SK-N-SH (cell line): ENCODE measurements around the gene PEAK1. TPM values are rescaled to one million over a fixed set of nuclear protein-coding genes. Genes with fewer than 3 reads are reported as not detected.
A peak's percentile ranks its signal among the peaks of the same experiment; 100 is the strongest.

Source experiments
- CTCF ChIA-PET: fragments of 300-600, 350-600 bp; formaldehyde crosslinking; extraction: SDS; loops from one replicate; lab custom pipeline; 2021; lab: Yijun Ruan, JAX
- POLR2A ChIA-PET: fragments of 350-600 bp; sonication (Branson Sonifier 250); formaldehyde crosslinking; extraction: SDS; loops from one replicate; lab custom pipeline; 2020; ENCODE audit warnings: antibody characterized with exemption, inconsistent platforms; lab: Yijun Ruan, JAX
- DNase-seq: peaks from one replicate; pipeline ENCODE4 v3.0.0; 2012
- H2AFZ ChIP-seq: fragments of 200-600 bp; sonication (generic); 2 replicates; pipeline ENCODE4 v1.8.1; 2016; ENCODE audit warnings: antibody characterized with exemption, mild to moderate bottlenecking, low read depth
- H3F3A ChIP-seq: fragments of 200-600 bp; sonication (generic); replicated peaks from 2 replicates; pipeline ENCODE3; 2016; ENCODE audit warnings: antibody characterized with exemption, mild to moderate bottlenecking; ENCODE audit not compliant: insufficient read depth
- H3K27ac ChIP-seq, 2 experiments: fragments of 200-500 bp in 1 of 2; fragments of 200-600 bp in 1 of 2; sonication (Bioruptor generic) in 1 of 2; sonication (generic), shearing (Covaris generic) in 1 of 2; 2 replicates each; pipeline versions ENCODE4 v1.5.1 to v1.6.1; 2014 to 2016; ENCODE audit warnings: low read depth in 2 of 2, inconsistent platforms in 1 of 2, low read length in 1 of 2, mild to moderate bottlenecking in 1 of 2, mixed read lengths in 1 of 2
- H3K27me3 ChIP-seq: fragments of 200-600 bp; sonication (generic), shearing (Covaris generic); 2 replicates; pipeline ENCODE4 v1.6.1; 2016; ENCODE audit warnings: mixed run types; ENCODE audit not compliant: insufficient read depth
- H3K36me3 ChIP-seq, 2 experiments: fragments of 200-500 bp in 1 of 2; fragments of 200-600 bp in 1 of 2; sonication (Bioruptor generic) in 1 of 2; sonication (generic) in 1 of 2; replicated peaks in 1 of 2; 2 replicates each; pipeline versions ENCODE3 to v1.5.1; 2014 to 2016; ENCODE audit warnings: low read length in 1 of 2, mild to moderate bottlenecking in 1 of 2; ENCODE audit not compliant: insufficient read depth in 2 of 2, control insufficient read depth in 1 of 2
- H3K4me1 ChIP-seq, 2 experiments: fragments of 200-500 bp in 1 of 2; fragments of 200-600 bp in 1 of 2; sonication (Bioruptor generic) in 1 of 2; sonication (generic), shearing (Covaris generic) in 1 of 2; 2 replicates each; pipeline versions ENCODE4 v1.5.1 to v1.6.1; 2014 to 2016; ENCODE audit warnings: low read depth in 1 of 2, low read length in 1 of 2, mixed run types in 1 of 2; ENCODE audit not compliant: insufficient read depth in 2 of 2, control insufficient read depth in 1 of 2
- H3K4me2 ChIP-seq: fragments of 200-600 bp; sonication (generic), shearing (Covaris generic); 2 replicates; pipeline ENCODE4 v1.6.1; 2017; ENCODE audit warnings: mixed run types
- H3K4me3 ChIP-seq, 2 experiments: fragments of 200-500 bp in 1 of 2; fragments of 200-600 bp in 1 of 2; sonication (Bioruptor generic) in 1 of 2; sonication (generic), shearing (Covaris generic) in 1 of 2; 2 replicates each; pipeline versions ENCODE4 v1.5.1 to v1.8.1; 2014 to 2016; ENCODE audit warnings: low read depth in 2 of 2, inconsistent platforms in 1 of 2, low read length in 1 of 2, mild to moderate bottlenecking in 1 of 2, mixed read lengths in 1 of 2, moderate library complexity in 1 of 2
- H3K79me2 ChIP-seq: fragments of 200-600 bp; sonication (generic); 2 replicates; pipeline ENCODE4 v1.8.1; 2017; ENCODE audit warnings: mild to moderate bottlenecking; ENCODE audit not compliant: insufficient read depth
- H3K9ac ChIP-seq: fragments of 200-600 bp; sonication (generic); 2 replicates; pipeline ENCODE4 v1.6.1; 2017; ENCODE audit warnings: mixed run types
- H3K9me2 ChIP-seq: fragments of 200-600 bp; sonication (generic); 2 replicates; pipeline ENCODE4 v1.6.1; 2017; ENCODE audit warnings: mixed run types
- H3K9me3 ChIP-seq: fragments of 200-600 bp; sonication (generic); 2 replicates; pipeline ENCODE4 v1.6.1; 2017; ENCODE audit warnings: mixed run types, mild to moderate bottlenecking, moderate library complexity
- H4K20me1 ChIP-seq: fragments of 200-600 bp; sonication (generic); 2 replicates; pipeline ENCODE4 v1.6.1; 2017; ENCODE audit warnings: mild to moderate bottlenecking, mixed run types; ENCODE audit not compliant: insufficient read depth
- CTCF ChIP-seq: fragments of 200-600 bp; sonication (generic); IDR thresholded peaks from 2 replicates; pipeline ENCODE4 v1.6.1; 2017; ENCODE audit warnings: antibody characterized with exemption, mild to moderate bottlenecking, moderate library complexity
- EP300 ChIP-seq, 2 experiments: IDR thresholded peaks; 2 replicates each; pipeline versions ENCODE4 v1.4.0 to v1.6.1; 2012; ENCODE audit warnings: borderline replicate concordance in 1 of 2, low read depth in 1 of 2, low read length in 1 of 2
- EZH2phosphoT487 ChIP-seq: fragments of 200-600 bp; sonication (generic); IDR thresholded peaks from 2 replicates; pipeline ENCODE4 v1.6.1; 2017; ENCODE audit warnings: low read depth, mixed run types, mild to moderate bottlenecking, antibody characterized with exemption, moderate library complexity, borderline replicate concordance
- FOXJ3 ChIP-seq: sonication (generic); formaldehyde crosslinking; IDR thresholded peaks from 2 replicates; pipeline ENCODE4 v1.5.1; 2020; ENCODE audit warnings: mild to moderate bottlenecking, missing genetic modification reagents
- FOXM1 ChIP-seq: IDR thresholded peaks from 2 replicates; pipeline ENCODE4 v1.4.0; 2012; ENCODE audit warnings: low read depth, mild to moderate bottlenecking
- GABPA ChIP-seq: IDR thresholded peaks from 2 replicates; pipeline ENCODE4 v1.4.0; 2012; ENCODE audit warnings: low read depth, mild to moderate bottlenecking
- GATA2 ChIP-seq: sonication (generic); formaldehyde crosslinking; IDR thresholded peaks from 2 replicates; pipeline ENCODE4 v1.5.0; 2020; ENCODE audit warnings: mild to moderate bottlenecking, missing genetic modification reagents
- JUND ChIP-seq: IDR thresholded peaks from 2 replicates; pipeline ENCODE4 v1.4.0; 2012
- MEF2A ChIP-seq: IDR thresholded peaks from 2 replicates; pipeline ENCODE4 v1.4.0; 2012; ENCODE audit warnings: low read depth, borderline replicate concordance
- MXI1 ChIP-seq: IDR thresholded peaks from 2 replicates; pipeline ENCODE4 v1.6.1; 2012; ENCODE audit warnings: mild to moderate bottlenecking, low read depth, low read length, improper control_type of control experiment
- NFIC ChIP-seq: IDR thresholded peaks from 2 replicates; pipeline ENCODE4 v1.4.0; 2012; ENCODE audit warnings: borderline replicate concordance
- NRF1 ChIP-seq: IDR thresholded peaks from 2 replicates; pipeline ENCODE4 v1.6.1; 2012; ENCODE audit warnings: low read depth, mild to moderate bottlenecking, low read length
- PBX3 ChIP-seq: IDR thresholded peaks from 2 replicates; pipeline ENCODE4; 2012
- RAD21 ChIP-seq: IDR thresholded peaks from 2 replicates; pipeline ENCODE4 v1.6.1; 2012; ENCODE audit warnings: mild to moderate bottlenecking, low read length
- RCOR1 ChIP-seq: fragments of 150-350 bp; IDR thresholded peaks from 2 replicates; pipeline ENCODE4 v1.6.1; 2017; ENCODE audit warnings: antibody characterized with exemption, low read length
- SMC3 ChIP-seq: IDR thresholded peaks from 2 replicates; pipeline ENCODE4 v1.6.1; 2012; ENCODE audit warnings: low read depth, low read length, improper control_type of control experiment
- TCF12 ChIP-seq: IDR thresholded peaks from 2 replicates; pipeline ENCODE4 v1.4.0; 2012
- TEAD4 ChIP-seq: IDR thresholded peaks from 2 replicates; pipeline ENCODE4 v1.4.0; 2012; ENCODE audit warnings: mild to moderate bottlenecking, borderline replicate concordance; ENCODE audit not compliant: insufficient read depth
- USF2 ChIP-seq: fragments of 150-350 bp; IDR thresholded peaks from 2 replicates; pipeline ENCODE4 v1.6.1; 2017; ENCODE audit warnings: antibody characterized with exemption, low read length, low read depth, borderline replicate concordance
- YY1 ChIP-seq: IDR thresholded peaks from 2 replicates; pipeline ENCODE4 v1.4.0; 2012; ENCODE audit warnings: low read depth, mild to moderate bottlenecking
- WGBS: methylation state at CpG from one replicate; pipeline ENCODE4 v1.1.6; 2017; ENCODE audit warnings: low lambda C conversion rate; 5-methylcytosine and 5-hydroxymethylcytosine counted together
- polyA plus RNA-seq, 3 experiments: library from polyadenylated mRNA; depleted of rRNA; stranded (reverse); fragments of >200 nt; gene quantifications; 2 replicates each; pipeline ENCODE4 v1.2.3, GENCODE V29; 2012
- TF ChIP-seq, protein P1 (sequence below): IDR thresholded peaks from 2 replicates; pipeline ENCODE4 v1.4.0; 2012; ENCODE audit warnings: low read depth, borderline replicate concordance

PEAK1 gene
- polyA plus RNA-seq, 1 of the 3 experiments (the other 2 are of a cell fraction), result 9.0 TPM

DNA sequence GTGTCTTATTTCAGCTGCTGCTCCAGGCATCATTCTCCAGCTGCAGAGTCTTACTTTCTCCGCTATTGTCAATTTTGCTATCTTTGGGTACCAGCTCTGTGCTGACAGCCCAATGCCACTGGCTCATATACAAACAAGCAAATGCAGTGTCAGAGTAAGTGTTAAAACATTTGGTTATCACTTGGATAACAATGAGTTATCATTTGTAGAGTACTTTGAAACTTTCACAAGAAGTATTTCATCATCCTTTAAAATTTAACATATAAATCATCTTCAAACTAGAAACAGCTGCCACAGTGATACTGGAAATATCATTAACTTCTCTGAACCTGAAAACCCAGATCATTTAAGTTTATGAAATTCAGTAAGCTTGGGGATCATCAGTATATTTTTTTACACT lies 362.8 kb downstream of the PEAK1 start:
- H3K9ac ChIP-seq, result no peak overlapping the region
- H3K9me3 ChIP-seq, result no peaks in the 10 kb centered on the region
- H3K79me2 ChIP-seq, result peaks cover 91% of the 10 kb centered on the region
- ChIA-PET CTCF (interaction anchor here (0.9 to 2.3 kb wide), 4 partner anchors 9 to 577 kb away, joined by 3 to 7 read pairs (median 4); no protein-coding TSS in a partner anchor), POLR2A (no interaction called here)
- peaks cover 55% of the 10 kb centered on the region for H4K20me1 ChIP-seq
- H3K4me2 ChIP-seq, result no peak overlapping the region
- peaks cover 5% of the 10 kb centered on the region for H3F3A ChIP-seq
- no peak for TF ChIP-seq NFIC
- no peak for TF ChIP-seq MXI1
- no peak for TF ChIP-seq CTCF
- no peak for TF ChIP-seq TCF12
- no peak for TF ChIP-seq RCOR1
- TF ChIP-seq, protein P1, sequence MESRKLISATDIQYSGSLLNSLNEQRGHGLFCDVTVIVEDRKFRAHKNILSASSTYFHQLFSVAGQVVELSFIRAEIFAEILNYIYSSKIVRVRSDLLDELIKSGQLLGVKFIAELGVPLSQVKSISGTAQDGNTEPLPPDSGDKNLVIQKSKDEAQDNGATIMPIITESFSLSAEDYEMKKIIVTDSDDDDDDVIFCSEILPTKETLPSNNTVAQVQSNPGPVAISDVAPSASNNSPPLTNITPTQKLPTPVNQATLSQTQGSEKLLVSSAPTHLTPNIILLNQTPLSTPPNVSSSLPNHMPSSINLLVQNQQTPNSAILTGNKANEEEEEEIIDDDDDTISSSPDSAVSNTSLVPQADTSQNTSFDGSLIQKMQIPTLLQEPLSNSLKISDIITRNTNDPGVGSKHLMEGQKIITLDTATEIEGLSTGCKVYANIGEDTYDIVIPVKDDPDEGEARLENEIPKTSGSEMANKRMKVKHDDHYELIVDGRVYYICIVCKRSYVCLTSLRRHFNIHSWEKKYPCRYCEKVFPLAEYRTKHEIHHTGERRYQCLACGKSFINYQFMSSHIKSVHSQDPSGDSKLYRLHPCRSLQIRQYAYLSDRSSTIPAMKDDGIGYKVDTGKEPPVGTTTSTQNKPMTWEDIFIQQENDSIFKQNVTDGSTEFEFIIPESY, result no peak
- TF ChIP-seq FOXM1, result no peak
- H3K9me2 ChIP-seq, result no peaks in the 10 kb centered on the region
- no peak for DNase-seq
- peak overlapping the region in 1 of 2 experiments; percentile 43; a peak in 2 of 4 replicates for H3K27ac ChIP-seq
- H3K4me1 ChIP-seq, result peaks cover 25 to 27% of the 10 kb centered on the region in 2 experiments
- no peaks in the 10 kb centered on the region for H3K27me3 ChIP-seq
- H2AFZ ChIP-seq, result no peak overlapping the region
- H3K36me3 ChIP-seq, result peaks cover 14 to 30% of the 10 kb centered on the region in 2 experiments
- 100% methylated on average over 1 of the region's 1 CpG for WGBS
- no peak overlapping the region for H3K4me3 ChIP-seq

GRCh38 chr15:77053709-77054108 lies 366.2 kb downstream of the PEAK1 start:
- CTCF ChIA-PET, result no interaction called here
- H4K20me1 ChIP-seq, result peaks cover 28% of the 10 kb centered on the region
- H3K27me3 ChIP-seq, result no peaks in the 10 kb centered on the region
- no peak overlapping the region for H3K4me3 ChIP-seq
- TF ChIP-seq TCF12 (no peak), GATA2 (CRISPR knock-in tag) (no peak), PBX3 (no peak), YY1 (no peak), FOXJ3 (CRISPR knock-in tag) (no peak), CTCF (no peak), RCOR1 (no peak), MEF2A (no peak), EZH2phosphoT487 (no peak), TEAD4 (no peak), SMC3 (no peak), USF2 (no peak), JUND (no peak), GABPA (no peak), NRF1 (no peak), RAD21 (no peak), NFIC (no peak), EP300 (IDR thresholded peaks at IDR 0.05; ENCODE audit: borderline replicate concordance in 1 of 2, low read depth in 1 of 2, low read length in 1 of 2) (no peak)
- H3K4me2 ChIP-seq, result no peak overlapping the region
- H3K9me3 ChIP-seq, result no peaks in the 10 kb centered on the region
- DNase-seq, result no peak
- POLR2A ChIA-PET, result no interaction called here
- 99% methylated on average over 2 of the region's 2 CpGs for WGBS
- peaks cover 38 to 49% of the 10 kb centered on the region in 2 experiments for H3K36me3 ChIP-seq
- peaks cover 2 to 7% of the 10 kb centered on the region in 2 experiments; a peak in 3 of 4 replicates for H3K4me1 ChIP-seq
- H3K9ac ChIP-seq, result no peak overlapping the region
- no peak overlapping the region for H3K27ac ChIP-seq
- no peak overlapping the region for H2AFZ ChIP-seq
- H3K9me2 ChIP-seq, result no peaks in the 10 kb centered on the region
- H3F3A ChIP-seq, result no peaks in the 10 kb centered on the region
- peaks cover 63% of the 10 kb centered on the region for H3K79me2 ChIP-seq
